ENCODE results near the gene PHLPP1. TPM values are rescaled to one million over a fixed set of nuclear protein-coding genes. Genes with fewer than 3 reads are reported as not detected.

PHLPP1 gene
- total RNA-seq, 1 experiment from 2014 or later, result 39.9 TPM

DNA sequence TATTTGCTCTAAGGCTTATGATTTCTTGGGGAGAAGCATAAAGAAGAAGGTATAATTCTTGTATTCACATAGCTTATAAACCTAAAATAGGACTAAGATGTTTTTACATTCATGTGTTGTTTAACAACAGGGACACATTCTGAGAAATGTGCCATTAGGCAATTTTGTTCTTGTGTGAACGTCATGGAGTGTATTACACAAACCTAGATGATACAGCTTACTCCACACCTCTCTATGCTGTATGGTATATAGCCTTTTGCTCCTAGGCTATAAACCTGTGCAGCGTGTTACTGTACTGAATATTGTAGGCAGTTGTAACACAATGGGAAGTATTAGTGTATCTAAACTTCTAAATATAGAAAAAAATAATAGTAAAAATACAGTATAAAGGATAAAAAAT, 92.1 kb downstream of the PHLPP1 start:
- Histone ChIP-seq H3K79me2 (ENCODE audit: insufficient read depth, low read length) (peaks cover 34% of the 10 kb centered on the region; the same call in 1 of the 2 replicates), H2BK20ac (ENCODE audit: low read depth, low read length, poor library complexity, severe bottlenecking) (no peak overlapping the region), H3K14ac (ENCODE audit: insufficient read depth, low read length) (no peak overlapping the region), H2BK15ac (ENCODE audit: low read depth, low read length) (no peak overlapping the region), H3K9ac (ENCODE audit: extremely low read depth, insufficient read length, low read length) (no peak overlapping the region), H3K4me1 (ENCODE audit: insufficient read depth, low read length) (peaks cover 3% of the 10 kb centered on the region), H3K18ac (ENCODE audit: insufficient read length, low read depth, low read length) (no peak overlapping the region), H4K91ac (ENCODE audit: insufficient read length, low read depth, low read length) (no peak overlapping the region), H2AK5ac (ENCODE audit: insufficient read length, low read length) (no peak overlapping the region), H3K27me3 (ENCODE audit: insufficient read depth, low read length) (no peaks in the 10 kb centered on the region), H3T11ph (ENCODE audit: low read length) (no peak overlapping the region), H3K9me3 (ENCODE audit: control insufficient read depth, low read depth, low read length) (no peaks in the 10 kb centered on the region), H3K23ac (ENCODE audit: insufficient read length, low read depth, low read length) (no peak overlapping the region), H3K27ac (ENCODE audit: insufficient read length, low read depth, low read length) (no peak overlapping the region), H3K4ac (ENCODE audit: low read depth, low read length) (no peak overlapping the region), H2BK12ac (ENCODE audit: insufficient read length, low read depth, low read length) (no peak overlapping the region), H4K8ac (replicated peaks; ENCODE audit: insufficient read length, low read depth, low read length) (no peak overlapping the region), H4K20me1 (ENCODE audit: control insufficient read depth, insufficient read depth, insufficient read length) (no peaks in the 10 kb centered on the region), H4K5ac (ENCODE audit: insufficient read length, low read depth, low read length) (no peak overlapping the region), H2AFZ (ENCODE audit: low read length) (no peak overlapping the region), H3K79me1 (ENCODE audit: insufficient read depth, low read depth, low read length, poor library complexity, severe bottlenecking) (peaks cover 5% of the 10 kb centered on the region), H3K56ac (ENCODE audit: insufficient read length, low read depth, low read length) (no peak overlapping the region), H2BK120ac (ENCODE audit: low read depth, low read length, poor library complexity, severe bottlenecking) (no peak overlapping the region), H2BK5ac (ENCODE audit: insufficient read length, low read length) (no peak overlapping the region), H3K23me2 (ENCODE audit: insufficient read length, low read depth, low read length, poor library complexity, severe bottlenecking) (no peaks in the 10 kb centered on the region), H3K4me2 (ENCODE audit: insufficient read depth, insufficient read length, low read length) (no peak overlapping the region)
- H3K4me1 Mint-ChIP-seq, result peaks cover 32 to 40% of the 10 kb centered on the region in 2 experiments
- no peak for DNase-seq
- H3K4me3 Mint-ChIP-seq, result no peak overlapping the region
- no peaks in the 10 kb centered on the region for H3K27me3 Mint-ChIP-seq (ENCODE audit: low read depth)
- peaks cover 0 to 3% (median 0%) of the 10 kb centered on the region in 3 experiments; a peak in 1 of 7 replicates for H3K36me3 Mint-ChIP-seq (ENCODE audit: insufficient read depth in 1 of 3, low read depth in 3 of 3)
- no CpG with 5 or more reads among the region's 2 CpGs for WGBS (ENCODE audit: extremely low coverage, insufficient read length, low lambda C conversion rate)
- TF ChIP-seq CTCF (conservative IDR thresholded peaks at IDR 0.05), result no peak
- H3K9me3 Mint-ChIP-seq, result no peaks in the 10 kb centered on the region
- no peak overlapping the region for H3K27ac Mint-ChIP-seq

Measured in H9 (cell line).